ENCODE measurements around the gene PIGM. TPM values are rescaled to one million over a fixed set of nuclear protein-coding genes. Genes with fewer than 3 reads are reported as not detected.

Gene PIGM
- polyA plus RNA-seq, 4 donors = 1.1 to 16.2 (median 2.7) TPM

DNA sequence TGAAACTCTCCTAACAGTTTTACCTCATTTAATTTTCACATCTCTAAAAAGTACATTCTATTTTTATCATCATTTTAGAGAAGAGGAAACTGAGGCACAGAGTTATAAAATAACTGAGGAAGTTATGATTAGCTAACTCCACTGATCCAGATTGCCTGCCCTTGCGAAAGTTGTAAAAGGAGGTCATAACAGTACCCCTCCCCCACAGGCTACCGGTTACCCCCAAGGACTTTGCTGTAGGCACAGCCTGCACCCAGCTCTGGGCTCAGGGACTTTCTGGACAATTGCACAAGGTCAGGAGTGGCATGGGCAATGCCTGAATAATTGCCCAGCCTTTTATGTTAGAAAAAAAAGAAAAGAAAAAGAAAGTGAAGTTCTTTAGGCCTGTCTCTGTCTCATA lies 22.7 kb downstream of the PIGM start:
- 48 to 79% (median 54%) methylated on average over 2 of the region's 2 CpGs for WGBS, 3 donors
- Histone ChIP-seq H3K4me3 (ENCODE audit: low read depth in 1 of 3, low read length in 3 of 3) (no peak overlapping the region), H3K4me1 (ENCODE audit: control insufficient read depth in 3 of 3, insufficient read depth in 2 of 3, low read depth in 1 of 3, low read length in 2 of 3) (peaks cover 0 to 48% (median 10%) of the 10 kb centered on the region in 3 donors), H3K36me3 (ENCODE audit: control insufficient read depth in 3 of 3, insufficient read depth in 2 of 3, low read depth in 1 of 3, low read length in 3 of 3) (no peaks in the 10 kb centered on the region), H3K27me3 (ENCODE audit: control insufficient read depth in 3 of 3, insufficient read depth in 3 of 3, low read length in 3 of 3) (peaks cover 0 to 4% (median 0%) of the 10 kb centered on the region in 3 donors), H3K27ac (ENCODE audit: low read depth in 1 of 3, low read length in 2 of 3) (peak overlapping the region in 1 of 3 donors; percentile 32), H3K9me3 (ENCODE audit: control insufficient read depth in 2 of 2, insufficient read depth in 1 of 2, low read depth in 1 of 2, low read length in 1 of 2) (no peaks in the 10 kb centered on the region)
- FAIRE-seq (no peak), DNase-seq (peak in 1 of 2 donors; percentile 27)

DNA sequence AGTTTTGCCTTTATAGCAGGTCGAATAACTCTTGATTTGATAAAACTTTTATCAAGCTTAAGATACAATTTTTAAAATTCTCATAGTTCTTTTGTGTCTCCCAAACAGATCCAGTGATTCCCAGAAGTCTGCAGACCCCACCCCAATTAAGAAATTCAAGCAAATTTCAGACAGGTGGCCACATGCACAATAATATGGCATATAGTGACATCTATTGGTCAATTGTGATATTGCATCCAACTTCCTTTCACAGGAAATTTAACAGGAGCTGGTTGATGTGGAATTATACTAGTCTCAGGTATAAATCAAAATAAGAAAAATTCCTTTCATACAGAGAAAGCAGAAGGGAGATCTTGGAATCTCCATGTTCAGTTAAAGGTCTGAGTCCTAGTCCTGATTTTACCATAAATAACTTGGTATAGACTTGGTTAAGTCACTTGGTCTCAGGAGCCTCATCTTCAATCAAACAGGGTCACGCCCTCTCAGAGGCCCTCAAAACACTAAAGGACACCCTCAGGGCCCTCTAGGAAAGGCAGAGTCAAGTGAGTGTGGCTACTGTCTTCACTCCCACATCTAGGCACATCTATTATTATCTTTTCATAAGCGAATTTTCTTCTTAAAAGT lies 24.1 kb downstream of the PIGM start:
- FAIRE-seq (peak; percentile 87), DNase-seq (peak; percentile 53 to 62)
- whole genome bisulfite sequencing, 3 donors = 68 to 75% (median 73%) methylated on average over 3 of the region's 3 CpGs

DNA sequence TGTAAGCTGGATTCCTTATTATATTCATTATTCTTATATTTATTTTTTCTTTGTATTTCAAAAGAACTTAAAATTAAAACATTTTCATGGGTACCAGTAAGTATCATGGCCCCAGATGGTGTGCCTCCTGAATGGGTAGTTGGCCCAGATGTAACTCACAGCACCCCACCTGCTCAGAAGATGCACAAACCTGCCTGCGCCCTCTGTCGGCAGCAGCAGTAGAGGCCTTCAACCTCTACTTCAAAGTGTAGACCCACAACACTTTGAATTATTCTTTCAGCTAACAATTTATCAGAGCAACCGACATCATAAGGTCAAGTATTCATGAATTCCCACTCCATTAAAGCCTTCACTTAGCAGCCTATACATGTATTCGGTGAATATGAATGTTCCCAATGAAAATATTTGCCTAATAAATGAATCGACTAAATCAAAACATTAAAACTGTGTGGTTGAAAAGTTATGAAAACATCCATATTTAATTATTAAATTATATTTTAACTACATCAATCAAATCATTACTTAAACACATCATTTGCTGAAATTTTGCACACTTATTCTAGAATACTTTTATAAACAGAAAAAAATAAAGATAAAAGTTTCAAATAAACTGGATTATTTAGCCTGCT lies 25.4 kb downstream of the PIGM start:
- WGBS, 3 donors = 23 to 26% (median 24%) methylated on average over 5 of the region's 5 CpGs
- peak; percentile 75 for FAIRE-seq
- Histone ChIP-seq H3K27me3 (ENCODE audit: control insufficient read depth in 3 of 3, insufficient read depth in 3 of 3, low read length in 3 of 3) (peaks cover 0 to 2% (median 0%) of the 10 kb centered on the region in 3 donors), H3K4me3 (ENCODE audit: low read depth in 1 of 3, low read length in 3 of 3) (no peak overlapping the region), H3K36me3 (ENCODE audit: control insufficient read depth in 3 of 3, insufficient read depth in 2 of 3, low read depth in 1 of 3, low read length in 3 of 3) (no peaks in the 10 kb centered on the region), H3K4me1 (ENCODE audit: control insufficient read depth in 3 of 3, insufficient read depth in 2 of 3, low read depth in 1 of 3, low read length in 2 of 3) (peaks cover 0 to 56% (median 7%) of the 10 kb centered on the region in 3 donors), H3K9me3 (ENCODE audit: control insufficient read depth in 2 of 2, insufficient read depth in 1 of 2, low read depth in 1 of 2, low read length in 1 of 2) (peaks cover 0 to 6% of the 10 kb centered on the region in 2 donors), H3K27ac (ENCODE audit: low read depth in 1 of 3, low read length in 2 of 3) (no peak overlapping the region)
- DNase-seq = peak; percentile 82 to 87

More for the DNA sequence above, 24.1 kb downstream of the PIGM start:
- no peak overlapping the region for H3K4me3 ChIP-seq (ENCODE audit: low read depth in 1 of 3, low read length in 3 of 3)
- H3K36me3 ChIP-seq (ENCODE audit: control insufficient read depth in 3 of 3, insufficient read depth in 2 of 3, low read depth in 1 of 3, low read length in 3 of 3) = no peaks in the 10 kb centered on the region
- H3K9me3 ChIP-seq (ENCODE audit: control insufficient read depth in 2 of 2, insufficient read depth in 1 of 2, low read depth in 1 of 2, low read length in 1 of 2) = peaks cover 0 to 4% of the 10 kb centered on the region in 2 donors
- H3K27me3 ChIP-seq (ENCODE audit: control insufficient read depth in 3 of 3, insufficient read depth in 3 of 3, low read length in 3 of 3) = peaks cover 0 to 4% (median 0%) of the 10 kb centered on the region in 3 donors
- no peak overlapping the region for H3K27ac ChIP-seq (ENCODE audit: low read depth in 1 of 3, low read length in 2 of 3)
- H3K4me1 ChIP-seq (ENCODE audit: control insufficient read depth in 3 of 3, insufficient read depth in 2 of 3, low read depth in 1 of 3, low read length in 2 of 3) = peaks cover 0 to 59% (median 10%) of the 10 kb centered on the region in 3 donors

- FAIRE-seq (no peak), DNase-seq (peak in 1 of 2 donors; percentile 28)
- no peaks in the 10 kb centered on the region for H3K36me3 ChIP-seq (ENCODE audit: control insufficient read depth in 3 of 3, insufficient read depth in 2 of 3, low read depth in 1 of 3, low read length in 3 of 3)
- no peaks in the 10 kb centered on the region for H3K27me3 ChIP-seq (ENCODE audit: control insufficient read depth in 3 of 3, insufficient read depth in 3 of 3, low read length in 3 of 3)
- H3K27ac ChIP-seq (ENCODE audit: low read depth in 1 of 3, low read length in 2 of 3) = peak overlapping the region in 2 of 3 donors; percentile 76 to 88
- peaks cover 0 to 44% (median 7%) of the 10 kb centered on the region in 3 donors for H3K4me1 ChIP-seq (ENCODE audit: control insufficient read depth in 3 of 3, insufficient read depth in 2 of 3, low read depth in 1 of 3, low read length in 2 of 3)
- no peak overlapping the region for H3K4me3 ChIP-seq (ENCODE audit: low read depth in 1 of 3, low read length in 3 of 3)
- WGBS, 3 donors = 43 to 70% (median 45%) methylated on average over 4 of the region's 4 CpGs
- peaks cover 0 to 6% of the 10 kb centered on the region in 2 donors for H3K9me3 ChIP-seq (ENCODE audit: control insufficient read depth in 2 of 2, insufficient read depth in 1 of 2, low read depth in 1 of 2, low read length in 1 of 2)
Observed at GRCh38 chr1:160005070-160005469, 26.7 kb downstream of the PIGM start.

GRCh38 chr1:160004425-160004824 lies 27.4 kb downstream of the PIGM start:
- DNase-seq (peak; percentile 81), FAIRE-seq (no peak)
- WGBS, 3 donors = 30 to 72% (median 57%) methylated on average over 2 of the region's 2 CpGs
- no peaks in the 10 kb centered on the region for H3K36me3 ChIP-seq (ENCODE audit: control insufficient read depth in 3 of 3, insufficient read depth in 2 of 3, low read depth in 1 of 3, low read length in 3 of 3)
- peaks cover 0 to 6% of the 10 kb centered on the region in 2 donors for H3K9me3 ChIP-seq (ENCODE audit: control insufficient read depth in 2 of 2, insufficient read depth in 1 of 2, low read depth in 1 of 2, low read length in 1 of 2)
- H3K4me1 ChIP-seq (ENCODE audit: control insufficient read depth in 3 of 3, insufficient read depth in 2 of 3, low read depth in 1 of 3, low read length in 2 of 3) = peaks cover 0 to 40% (median 7%) of the 10 kb centered on the region in 3 donors
- peak overlapping the region in 2 of 3 donors; percentile 76 to 88 for H3K27ac ChIP-seq (ENCODE audit: low read depth in 1 of 3, low read length in 2 of 3)
- no peak overlapping the region for H3K4me3 ChIP-seq (ENCODE audit: low read depth in 1 of 3, low read length in 3 of 3)
- H3K27me3 ChIP-seq (ENCODE audit: control insufficient read depth in 3 of 3, insufficient read depth in 3 of 3, low read length in 3 of 3) = no peaks in the 10 kb centered on the region

DNA sequence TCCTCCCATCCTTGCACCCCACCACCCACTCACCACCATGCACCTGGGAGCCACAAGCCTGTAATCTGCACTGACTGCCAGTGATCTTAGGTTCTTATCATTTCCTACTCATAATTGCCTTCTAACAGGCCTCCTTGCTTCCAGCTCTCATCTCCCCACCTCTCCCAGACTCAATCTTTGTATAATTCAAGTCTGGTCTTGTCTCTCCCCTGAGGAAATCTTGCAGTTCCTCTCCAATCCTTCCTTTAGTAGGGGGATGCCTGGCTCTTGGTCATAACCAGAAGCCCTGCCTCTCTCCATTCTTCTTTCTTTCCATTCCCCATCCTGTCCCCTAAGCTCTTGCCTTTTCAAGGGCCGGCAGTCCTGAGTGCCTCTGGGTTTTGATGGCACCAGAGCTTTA lies 27.8 kb downstream of the PIGM start:
- Histone ChIP-seq H3K4me1 (ENCODE audit: control insufficient read depth in 3 of 3, insufficient read depth in 2 of 3, low read depth in 1 of 3, low read length in 2 of 3) (peaks cover 0 to 40% (median 7%) of the 10 kb centered on the region in 3 donors), H3K9me3 (ENCODE audit: control insufficient read depth in 2 of 2, insufficient read depth in 1 of 2, low read depth in 1 of 2, low read length in 1 of 2) (peaks cover 0 to 6% of the 10 kb centered on the region in 2 donors), H3K27me3 (ENCODE audit: control insufficient read depth in 3 of 3, insufficient read depth in 3 of 3, low read length in 3 of 3) (no peaks in the 10 kb centered on the region), H3K36me3 (ENCODE audit: control insufficient read depth in 3 of 3, insufficient read depth in 2 of 3, low read depth in 1 of 3, low read length in 3 of 3) (no peaks in the 10 kb centered on the region), H3K4me3 (ENCODE audit: low read depth in 1 of 3, low read length in 3 of 3) (no peak overlapping the region), H3K27ac (ENCODE audit: low read depth in 1 of 3, low read length in 2 of 3) (peak overlapping the region in 2 of 3 donors; percentile 76 to 88)
- no peak for DNase-seq
- WGBS, 3 donors = 78 to 100% (median 92%) methylated on average over 1 of the region's 1 CpG
- no peak for FAIRE-seq

- no peak for DNase-seq
- Histone ChIP-seq H3K9me3 (ENCODE audit: control insufficient read depth in 2 of 2, insufficient read depth in 1 of 2, low read depth in 1 of 2, low read length in 1 of 2) (peaks cover 0 to 6% of the 10 kb centered on the region in 2 donors), H3K4me1 (ENCODE audit: control insufficient read depth in 3 of 3, insufficient read depth in 2 of 3, low read depth in 1 of 3, low read length in 2 of 3) (peaks cover 0 to 35% (median 7%) of the 10 kb centered on the region in 3 donors), H3K27ac (ENCODE audit: low read depth in 1 of 3, low read length in 2 of 3) (no peak overlapping the region), H3K36me3 (ENCODE audit: control insufficient read depth in 3 of 3, insufficient read depth in 2 of 3, low read depth in 1 of 3, low read length in 3 of 3) (no peaks in the 10 kb centered on the region), H3K4me3 (ENCODE audit: low read depth in 1 of 3, low read length in 3 of 3) (no peak overlapping the region), H3K27me3 (ENCODE audit: control insufficient read depth in 3 of 3, insufficient read depth in 3 of 3, low read length in 3 of 3) (no peaks in the 10 kb centered on the region)
- WGBS, 3 donors = 71 to 83% (median 78%) methylated on average over 2 of the region's 2 CpGs
- FAIRE-seq = no peak
Observed at GRCh38 chr1:160001440-160001839, 30.4 kb downstream of the PIGM start.

- no peak for FAIRE-seq
Observed at GRCh38 chr1:159999204-159999603, 32.6 kb downstream of the PIGM start.

More at GRCh38 chr1:159999204-159999603, 32.6 kb downstream of the PIGM start:
- H3K36me3 ChIP-seq (ENCODE audit: control insufficient read depth in 3 of 3, insufficient read depth in 2 of 3, low read depth in 1 of 3, low read length in 3 of 3) = no peaks in the 10 kb centered on the region
- H3K4me1 ChIP-seq (ENCODE audit: control insufficient read depth in 3 of 3, insufficient read depth in 2 of 3, low read depth in 1 of 3, low read length in 2 of 3) = peaks cover 0 to 13% (median 0%) of the 10 kb centered on the region in 3 donors
- 71 to 80% (median 79%) methylated on average over 4 of the region's 4 CpGs for WGBS, 3 donors
- no peak overlapping the region for H3K4me3 ChIP-seq (ENCODE audit: low read depth in 1 of 3, low read length in 3 of 3)
- H3K27me3 ChIP-seq (ENCODE audit: control insufficient read depth in 3 of 3, insufficient read depth in 3 of 3, low read length in 3 of 3) = no peaks in the 10 kb centered on the region
- peaks cover 0 to 6% of the 10 kb centered on the region in 2 donors for H3K9me3 ChIP-seq (ENCODE audit: control insufficient read depth in 2 of 2, insufficient read depth in 1 of 2, low read depth in 1 of 2, low read length in 1 of 2)
- DNase-seq = no peak
- no peak overlapping the region for H3K27ac ChIP-seq (ENCODE audit: low read depth in 1 of 3, low read length in 2 of 3)

Measured in small intestine (tissue), 7 donors.